GM12878 (cell line): Measurements from ENCODE around the gene KDM6A. TPM values are rescaled to one million over a fixed set of nuclear protein-coding genes. Genes with fewer than 3 reads are reported as not detected.

ENCODE experiments used
- ATAC-seq: fragments of 200-7000 bp; cut with Tn5 transposase; 3 replicates; pipeline ENCODE4 v1.9.1; 2020; ENCODE audit warnings: mild to moderate bottlenecking, moderate library complexity
- BruUV-seq: library from RNA; stranded (reverse); fragments of 400-500 nt; replicated peaks from 2 replicates; lab custom pipeline; 2021; lab: Mats Ljungman, UMichigan
- CTCF ChIA-PET: fragments of 300-600 bp; sonication (Branson Sonifier 250); formaldehyde crosslinking; extraction: SDS; loops from one replicate; lab custom pipeline; 2021; ENCODE audit warnings: inconsistent platforms; lab: Yijun Ruan, JAX
- POLR2A ChIA-PET: fragments of 350-600 bp; formaldehyde crosslinking; extraction: SDS; loops from one replicate; lab custom pipeline; 2021; ENCODE audit warnings: inconsistent platforms; lab: Charles Lee
- RAD21 ChIA-PET: fragments of 300-600 bp; sonication (Branson Sonifier 250); formaldehyde crosslinking; loops from one replicate; lab custom pipeline; 2023; ENCODE audit warnings: antibody characterized with exemption; ENCODE audit not compliant: unreplicated experiment; lab: Charles Lee
- SMC1A ChIA-PET: fragments of 300-600 bp; sonication (Branson Sonifier 250); formaldehyde crosslinking; loops from one replicate; lab custom pipeline; 2023; ENCODE audit not compliant: unreplicated experiment, uncharacterized antibody; lab: Charles Lee
- DNase-seq: peaks from one replicate; pipeline ENCODE4 v3.0.0-alpha.2; 2011; ENCODE audit warnings: low read depth, low spot score
- FAIRE-seq: peaks from 3 replicates; lab custom pipeline; 2011; peaks lifted over from hg19 to GRCh38; lab: Jason Lieb, UNC
- H2AFZ ChIP-seq: 2 replicates; pipeline ENCODE4 v1.6.0; 2011; ENCODE audit warnings: low read depth, low read length, control low read depth; ENCODE audit not compliant: control insufficient read depth
- H3K27ac ChIP-seq: 2 replicates; pipeline ENCODE4 v1.5.1; 2011; ENCODE audit warnings: control low read depth; ENCODE audit not compliant: control insufficient read depth, insufficient read depth
- H3K27me3 ChIP-seq, 2 experiments: replicated peaks in 1 of 2; 2 replicates each; pipeline versions ENCODE4 v1.6.0 to v1.6.1; 2011; ENCODE audit warnings: low read length in 1 of 2; ENCODE audit not compliant: control insufficient read depth in 2 of 2, insufficient read depth in 2 of 2
- H3K36me3 ChIP-seq, 2 experiments: 2 replicates each; pipeline ENCODE4 v1.5.1; 2011; ENCODE audit warnings: low read length in 1 of 2; ENCODE audit not compliant: control insufficient read depth in 2 of 2, insufficient read depth in 2 of 2
- H3K4me1 ChIP-seq: 2 replicates; pipeline ENCODE4 v1.6.1; 2011; ENCODE audit warnings: mild to moderate bottlenecking, low read length, moderate library complexity, mixed read lengths; ENCODE audit not compliant: control insufficient read depth, insufficient read depth
- H3K4me2 ChIP-seq: 2 replicates; pipeline ENCODE4 v1.6.0; 2011; ENCODE audit warnings: control low read depth; ENCODE audit not compliant: control insufficient read depth, insufficient read depth
- H3K4me3 ChIP-seq: fragments of 200-600 bp; sonication (generic); 2 replicates; pipeline ENCODE4 v1.5.1; 2016
- H3K79me2 ChIP-seq: 2 replicates; pipeline ENCODE4 v1.6.0; 2011; ENCODE audit warnings: low read length; ENCODE audit not compliant: control insufficient read depth, insufficient read depth
- H3K9ac ChIP-seq: 2 replicates; pipeline ENCODE4 v1.8.0; 2011; ENCODE audit warnings: low read length, control low read depth, mixed read lengths; ENCODE audit not compliant: control insufficient read depth, insufficient read depth
- H3K9me3 ChIP-seq: replicated peaks from 3 replicates; pipeline ENCODE4 v1.5.1; 2011; ENCODE audit warnings: mild to moderate bottlenecking, low read length; ENCODE audit not compliant: control insufficient read depth, insufficient read depth
- H4K20me1 ChIP-seq: 2 replicates; pipeline ENCODE4 v1.6.0; 2011; ENCODE audit not compliant: control insufficient read depth, insufficient read depth
- CHD4 ChIP-seq: fragments of 200-600 bp; sonication (generic); IDR thresholded peaks from 2 replicates; pipeline ENCODE4 v1.6.1; 2016; ENCODE audit warnings: mild to moderate bottlenecking
- KAT2A ChIP-seq: conservative IDR thresholded peaks from 2 replicates; pipeline ENCODE4 v1.6.1; 2011; ENCODE audit warnings: low read depth, low read length; ENCODE audit not compliant: control insufficient read depth
- RB1 ChIP-seq: fragments of 450-650 bp; formaldehyde crosslinking; IDR thresholded peaks from 2 replicates; pipeline ENCODE4 v1.6.1; 2017; ENCODE audit warnings: mild to moderate bottlenecking, borderline replicate concordance
- ZNF217 ChIP-seq: fragments of 450-650 bp; IDR thresholded peaks from 2 replicates; pipeline ENCODE4 v1.6.1; 2017; ENCODE audit warnings: antibody characterized with exemption, mild to moderate bottlenecking
- WGBS: methylation state at CpG from one replicate; pipeline ENCODE4 v1.1.6; 2016; ENCODE audit warnings: low lambda C conversion rate; ENCODE audit not compliant: insufficient replicate concordance, insufficient coverage; ENCODE audit errors: missing lambda C conversion rate; 5-methylcytosine and 5-hydroxymethylcytosine counted together
- in situ Hi-C: fragments of 300-500 bp; cut with MboI; formaldehyde crosslinking; loops from 9 replicates; pipeline ENCODE4 v1.14.3; 2018; ENCODE audit warnings: mixed read lengths
- intact Hi-C: fragments of 100-400 bp; cut with micrococcal nuclease; formaldehyde crosslinking; loops from one replicate; pipeline ENCODE4 v1.14.2; 2022; ENCODE audit not compliant: unreplicated experiment
- polyA plus RNA-seq, 11 experiments: library from polyadenylated mRNA; depleted of rRNA in 4 of 11; unstranded in 6 of 11; stranded (reverse) in 5 of 11; fragments of >200 nt; fragmentation: Nextera tagmentation in 4 of 11; fragmentation: Illumina TruSeq in 1 of 11; extraction: Ambion mirVana in 4 of 11; extraction: Trizol in 1 of 11; gene quantifications; 1 replicate in 1 of 11; 2 replicates in 10 of 11; pipeline versions ENCODE4 v1.2.1 to v1.2.3, GENCODE V29; 2011 to 2016; ENCODE audit warnings: inconsistent platforms in 2 of 11, missing spikeins in 2 of 11, low read depth in 1 of 11
- total RNA-seq, 4 experiments: library from RNA; depleted of rRNA in 3 of 4; stranded (reverse); fragments of >200 nt in 3 of 4; fragmentation: Illumina TruSeq in 1 of 4; extraction: Trizol in 1 of 4; gene quantifications; 2 replicates each; pipeline versions ENCODE4 v1.2.1 to v1.2.3, GENCODE V29; 2013 to 2021
- TF ChIP-seq, protein P1 (sequence below): fragments of 450-650 bp; IDR thresholded peaks from 2 replicates; pipeline ENCODE4 v1.6.1; 2017; ENCODE audit warnings: mild to moderate bottlenecking, moderate library complexity

KDM6A gene
- total and polyA plus RNA-seq, 10 of the 15 experiments (the other 5 are each of a cell fraction or from before 2014, with no cell fraction given) = 7.9 to 29.0 (median 20.4) TPM

- H4K20me1 ChIP-seq = no peaks in the 10 kb centered on the region
- WGBS = 98% methylated on average over 6 of the region's 6 CpGs
- 0 out of 2 replicates have a peak, but pooled peaks cover 2% of the 10 kb centered on the region for H3K4me1 ChIP-seq
- RAD21 ChIA-PET = no interaction called here
- TF ChIP-seq ZNF217 = no peak
- no peak for TF ChIP-seq KAT2A
- TF ChIP-seq CHD4 = no peak
- TF ChIP-seq, protein P1, sequence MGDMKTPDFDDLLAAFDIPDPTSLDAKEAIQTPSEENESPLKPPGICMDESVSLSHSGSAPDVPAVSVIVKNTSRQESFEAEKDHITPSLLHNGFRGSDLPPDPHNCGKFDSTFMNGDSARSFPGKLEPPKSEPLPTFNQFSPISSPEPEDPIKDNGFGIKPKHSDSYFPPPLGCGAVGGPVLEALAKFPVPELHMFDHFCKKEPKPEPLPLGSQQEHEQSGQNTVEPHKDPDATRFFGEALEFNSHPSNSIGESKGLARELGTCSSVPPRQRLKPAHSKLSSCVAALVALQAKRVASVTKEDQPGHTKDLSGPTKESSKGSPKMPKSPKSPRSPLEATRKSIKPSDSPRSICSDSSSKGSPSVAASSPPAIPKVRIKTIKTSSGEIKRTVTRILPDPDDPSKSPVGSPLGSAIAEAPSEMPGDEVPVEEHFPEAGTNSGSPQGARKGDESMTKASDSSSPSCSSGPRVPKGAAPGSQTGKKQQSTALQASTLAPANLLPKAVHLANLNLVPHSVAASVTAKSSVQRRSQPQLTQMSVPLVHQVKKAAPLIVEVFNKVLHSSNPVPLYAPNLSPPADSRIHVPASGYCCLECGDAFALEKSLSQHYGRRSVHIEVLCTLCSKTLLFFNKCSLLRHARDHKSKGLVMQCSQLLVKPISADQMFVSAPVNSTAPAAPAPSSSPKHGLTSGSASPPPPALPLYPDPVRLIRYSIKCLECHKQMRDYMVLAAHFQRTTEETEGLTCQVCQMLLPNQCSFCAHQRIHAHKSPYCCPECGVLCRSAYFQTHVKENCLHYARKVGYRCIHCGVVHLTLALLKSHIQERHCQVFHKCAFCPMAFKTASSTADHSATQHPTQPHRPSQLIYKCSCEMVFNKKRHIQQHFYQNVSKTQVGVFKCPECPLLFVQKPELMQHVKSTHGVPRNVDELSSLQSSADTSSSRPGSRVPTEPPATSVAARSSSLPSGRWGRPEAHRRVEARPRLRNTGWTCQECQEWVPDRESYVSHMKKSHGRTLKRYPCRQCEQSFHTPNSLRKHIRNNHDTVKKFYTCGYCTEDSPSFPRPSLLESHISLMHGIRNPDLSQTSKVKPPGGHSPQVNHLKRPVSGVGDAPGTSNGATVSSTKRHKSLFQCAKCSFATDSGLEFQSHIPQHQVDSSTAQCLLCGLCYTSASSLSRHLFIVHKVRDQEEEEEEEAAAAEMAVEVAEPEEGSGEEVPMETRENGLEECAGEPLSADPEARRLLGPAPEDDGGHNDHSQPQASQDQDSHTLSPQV = no peak
- TF ChIP-seq RB1 = no peak
- TF ChIP-seq, all 136 proteins: peak for 0
- in situ Hi-C loops = no loop called here
- Histone ChIP-seq H3K9ac (no peak overlapping the region), H2AFZ (no peak overlapping the region), H3K79me2 (peaks cover 8% of the 10 kb centered on the region), H3K4me2 (no peak overlapping the region), H3K36me3 (no peaks in the 10 kb centered on the region; a peak in 2 of 4 replicates), H3K9me3 (peaks cover 8% of the 10 kb centered on the region; the same call in 2 of the 3 replicates), H3K27ac (no peak overlapping the region), H3K4me3 (no peak overlapping the region), H3K27me3 (no peaks in the 10 kb centered on the region)
- BruUV-seq = no TSS peak
- SMC1A ChIA-PET = no interaction called here
- no peak for FAIRE-seq
- DNase-seq = no peak
- intact Hi-C loops = no loop called here
- CTCF ChIA-PET = no interaction called here
- POLR2A ChIA-PET = no interaction called here
- ATAC-seq = no peak
These were observed 107.4 kb downstream of the KDM6A start for GRCh38 chrX:44980403-44980802.
